ENCODE results near the gene TNFAIP2.

Gene TNFAIP2

GRCh38 chr14:103123634-103124500, 606 bp downstream of the TNFAIP2 start:
- DNase-seq = peak; percentile 22 to 51

- DNase-seq = no peak
Measured at GRCh38 chr14:103124501-103125001, 1.3 kb downstream of the TNFAIP2 start.

- no peak for DNase-seq
Measured at GRCh38 chr14:103125098-103126070, 2.1 kb downstream of the TNFAIP2 start.

- DNase-seq = no peak
Measured at GRCh38 chr14:103126088-103126872, 3.0 kb downstream of the TNFAIP2 start.

- no peak for DNase-seq
Measured at GRCh38 chr14:103126873-103127304, 3.6 kb downstream of the TNFAIP2 start.

- DNase-seq = no peak
Measured at GRCh38 chr14:103127356-103127755, 4.1 kb downstream of the TNFAIP2 start.

- no peak for DNase-seq
Measured at GRCh38 chr14:103127861-103128598, 4.8 kb downstream of the TNFAIP2 start.

- DNase-seq = no peak
Measured at GRCh38 chr14:103128631-103129300, 5.5 kb downstream of the TNFAIP2 start.

- DNase-seq = no peak
Measured at GRCh38 chr14:103129301-103130016, 6.2 kb downstream of the TNFAIP2 start.

GRCh38 chr14:103130017-103130764, 6.9 kb downstream of the TNFAIP2 start:
- DNase-seq = no peak

- DNase-seq = no peak
Measured at GRCh38 chr14:103130965-103131364, 7.7 kb downstream of the TNFAIP2 start.

GRCh38 chr14:103131580-103131979, 8.3 kb downstream of the TNFAIP2 start:
- DNase-seq = no peak

- no peak for DNase-seq
Measured at GRCh38 chr14:103132381-103133209, 9.3 kb downstream of the TNFAIP2 start.

GRCh38 chr14:103133210-103134140, 10.2 kb downstream of the TNFAIP2 start:
- no peak for DNase-seq

- DNase-seq = no peak
Measured at GRCh38 chr14:103134405-103134804, 11.1 kb downstream of the TNFAIP2 start.

- no peak for DNase-seq
Measured at GRCh38 chr14:103134919-103135318, 11.7 kb downstream of the TNFAIP2 start.
